Endothelial cell of umbilical vein (primary cell): ENCODE results near the gene ATXN2L. TPM values are rescaled to one million over a fixed set of nuclear protein-coding genes. Genes with fewer than 3 reads are reported as not detected.
"Not testable (repeated sequence)": the region's sequence is repeated elsewhere in the genome, so short reads cannot be mapped to it uniquely, and the experiment has no call there.

Experiments used
- BruUV-seq: library from RNA; stranded (reverse); fragments of 400-500 nt; replicated peaks from 2 replicates; lab custom pipeline; 2021; lab: Mats Ljungman, UMichigan
- CTCF ChIA-PET: fragments of 300-600, 350-600 bp; sonication (Branson Sonifier 250); formaldehyde crosslinking; loops from one replicate; lab custom pipeline; 2021; ENCODE audit warnings: antibody characterized with exemption, inconsistent platforms; lab: Charles Lee
- POLR2A ChIA-PET: fragments of 300-600, 350-600 bp; sonication (Branson Sonifier 250); formaldehyde crosslinking; loops from one replicate; lab custom pipeline; 2021; ENCODE audit warnings: antibody characterized with exemption, inconsistent platforms; lab: Charles Lee
- DNase-seq: peaks from one replicate; pipeline ENCODE4 v3.0.0-alpha.2; 2011; ENCODE audit warnings: low read depth, low spot score
- FAIRE-seq: peaks from 2 replicates; lab custom pipeline; 2011; peaks lifted over from hg19 to GRCh38; lab: Jason Lieb, UNC
- H2AFZ ChIP-seq: 2 replicates; pipeline ENCODE4 v1.6.0; 2012; ENCODE audit warnings: low read depth, low read length, control low read depth, inconsistent platforms
- H3K27ac ChIP-seq: 2 replicates; pipeline ENCODE4 v1.5.1; 2011; ENCODE audit warnings: low read depth, mild to moderate bottlenecking, control low read depth, low read length, moderate library complexity; ENCODE audit not compliant: insufficient read depth
- H3K27me3 ChIP-seq, 2 experiments: 2 replicates each; pipeline versions ENCODE4 v1.6.0 to v1.6.1; 2011; ENCODE audit warnings: low read length in 2 of 2, mixed read lengths in 1 of 2; ENCODE audit not compliant: control insufficient read depth in 2 of 2, insufficient read depth in 2 of 2
- H3K36me3 ChIP-seq, 2 experiments: 2 replicates in 1 of 2; 3 replicates in 1 of 2; pipeline ENCODE4 v1.5.1; 2011; ENCODE audit warnings: low read length in 2 of 2, mild to moderate bottlenecking in 1 of 2, moderate library complexity in 1 of 2; ENCODE audit not compliant: control insufficient read depth in 2 of 2, insufficient read depth in 2 of 2; ENCODE audit errors: extremely low read depth in 1 of 2
- H3K4me1 ChIP-seq: 3 replicates; pipeline ENCODE4 v1.5.1; 2011; ENCODE audit warnings: mild to moderate bottlenecking, low read length; ENCODE audit not compliant: control insufficient read depth, insufficient read depth; ENCODE audit errors: extremely low read depth
- H3K4me2 ChIP-seq: 2 replicates; pipeline ENCODE4 v1.6.1; 2011; ENCODE audit warnings: low read length, control low read depth, mixed read lengths; ENCODE audit not compliant: insufficient read depth
- H3K4me3 ChIP-seq, 3 experiments: fragments of 200-600 bp in 1 of 3; sonication (generic), shearing (Covaris generic) in 1 of 3; replicated peaks in 1 of 3; 2 replicates each; pipeline ENCODE4 v1.5.1; 2011 to 2016; ENCODE audit warnings: control low read depth in 3 of 3, low read length in 3 of 3, mild to moderate bottlenecking in 2 of 3, inconsistent platforms in 1 of 3, low read depth in 1 of 3, moderate library complexity in 1 of 3; ENCODE audit not compliant: insufficient read depth in 1 of 3
- H3K79me2 ChIP-seq: 2 replicates; pipeline ENCODE4 v1.6.0; 2012; ENCODE audit warnings: low read length, inconsistent platforms; ENCODE audit not compliant: control insufficient read depth, insufficient read depth
- H3K9ac ChIP-seq: replicated peaks from 2 replicates; pipeline ENCODE3; 2011; ENCODE audit warnings: low read length, control low read depth; ENCODE audit not compliant: insufficient read depth; ENCODE audit errors: extremely low read depth
- H3K9me1 ChIP-seq: replicated peaks from 3 replicates; pipeline ENCODE4 v1.6.0; 2011; ENCODE audit warnings: mild to moderate bottlenecking, low read length; ENCODE audit not compliant: control insufficient read depth, insufficient read depth; ENCODE audit errors: extremely low read depth
- H3K9me3 ChIP-seq: replicated peaks from 2 replicates; pipeline ENCODE4 v1.5.1; 2012; ENCODE audit warnings: low read length, inconsistent platforms; ENCODE audit not compliant: control insufficient read depth, insufficient read depth
- H4K20me1 ChIP-seq: replicated peaks from 2 replicates; pipeline ENCODE3; 2011; ENCODE audit warnings: mild to moderate bottlenecking, low read length; ENCODE audit not compliant: control insufficient read depth, insufficient read depth; ENCODE audit errors: extremely low read depth
- CTCF ChIP-seq, 2 donors: IDR thresholded peaks; 1 replicate in 1 of 2; 2 replicates in 1 of 2; pipeline ENCODE4 v1.5.1; 2011; ENCODE audit warnings: low read length in 2 of 2, mild to moderate bottlenecking in 2 of 2, moderate library complexity in 2 of 2, control low read depth in 1 of 2, inconsistent platforms in 1 of 2, low read depth in 1 of 2; ENCODE audit not compliant: insufficient read depth in 1 of 2; ENCODE audit errors: extremely low read depth in 1 of 2
- EZH2 ChIP-seq: IDR thresholded peaks from 2 replicates; pipeline ENCODE4 v1.6.1; 2012; ENCODE audit warnings: borderline replicate concordance, low read depth, mild to moderate bottlenecking, moderate library complexity, low read length, inconsistent platforms; ENCODE audit not compliant: severe bottlenecking
- FOS ChIP-seq: IDR thresholded peaks from 2 replicates; pipeline ENCODE4 v1.6.1; 2011; ENCODE audit warnings: mild to moderate bottlenecking, low read length, moderate library complexity, borderline replicate concordance; ENCODE audit not compliant: insufficient read depth
- JUN ChIP-seq: IDR thresholded peaks from 2 replicates; pipeline ENCODE4 v1.6.1; 2011; ENCODE audit warnings: borderline replicate concordance, low read depth; ENCODE audit not compliant: insufficient read length, insufficient read depth
- MYC ChIP-seq: IDR thresholded peaks from one replicate; pipeline ENCODE4 v1.6.1; 2011; ENCODE audit warnings: mild to moderate bottlenecking, low read depth, low read length
- POLR2A ChIP-seq: IDR thresholded peaks from 2 replicates; pipeline ENCODE4 v1.6.1; 2012; ENCODE audit warnings: low read depth, mild to moderate bottlenecking, control low read depth, low read length
- POLR2AphosphoS5 ChIP-seq: IDR thresholded peaks from 2 replicates; pipeline ENCODE4 v1.6.1; 2012; ENCODE audit warnings: low read depth, mild to moderate bottlenecking, control low read depth, low read length, moderate library complexity; ENCODE audit not compliant: insufficient read depth
- dilution Hi-C: fragments of 300-500 bp; cut with MboI; formaldehyde crosslinking; loops from one replicate; pipeline ENCODE4 v1.15.0; 2019; ENCODE audit warnings: low sequenced_read_pairs; ENCODE audit not compliant: extremely low pct_ligation_motif_present
- intact Hi-C: fragments of 100-400 bp; cut with micrococcal nuclease; formaldehyde crosslinking; loops from one replicate; pipeline ENCODE4 v1.10.0; 2022
- polyA plus RNA-seq, 4 experiments: library from polyadenylated mRNA; depleted of rRNA in 3 of 4; stranded (reverse) in 3 of 4; unstranded in 1 of 4; fragments of >200 nt; gene quantifications; 2 replicates each; pipeline versions ENCODE4 v1.2.1 to v1.2.3, GENCODE V29; 2011 to 2012; ENCODE audit warnings: missing spikeins in 1 of 4
- total RNA-seq: library from RNA; stranded (reverse); gene quantifications from 2 replicates; pipeline ENCODE4 v1.2.3, GENCODE V29; 2021
- TF ChIP-seq, protein P1 (sequence below): IDR thresholded peaks from 2 replicates; pipeline ENCODE4 v1.6.1; 2011; ENCODE audit not compliant: insufficient read depth, insufficient read length

ATXN2L gene
- total and polyA plus RNA-seq, 2 donors (not counting 3 experiments of a cell fraction or from before 2014, with no cell fraction given): 59.0 to 208 TPM

GRCh38 chr16:28867241-28867640 is 44.4 kb downstream of the ATXN2L start:
- intact Hi-C loops: no loop called here
- BruUV-seq: no TSS peak
- FAIRE-seq (no peak), DNase-seq (no peak)
- no peaks in the 10 kb centered on the region for H3K9me3 ChIP-seq
- no peak overlapping the region for H2AFZ ChIP-seq
- H3K9ac ChIP-seq: no peak overlapping the region
- ChIA-PET CTCF (interaction anchor here (1.1 kb wide), 1 partner anchor 21 kb away, joined by 3 read pairs; the partner anchor contains the start of gene TUFM), POLR2A (interaction anchor here (0.6 kb wide), 1 partner anchor 44 kb away, joined by 3 read pairs; the partner anchor contains the start of gene ATXN2L)
- TF ChIP-seq JUN (no peak), CTCF (IDR thresholded peaks at IDR 0.05; ENCODE audit: extremely low read depth in 1 of 2, insufficient read depth in 1 of 2, low read depth in 1 of 2, low read length in 2 of 2) (no peak), EZH2 (no peak), FOS (no peak), POLR2AphosphoS5 (no peak), POLR2A (no peak), MYC (no peak)
- TF ChIP-seq, protein P1, sequence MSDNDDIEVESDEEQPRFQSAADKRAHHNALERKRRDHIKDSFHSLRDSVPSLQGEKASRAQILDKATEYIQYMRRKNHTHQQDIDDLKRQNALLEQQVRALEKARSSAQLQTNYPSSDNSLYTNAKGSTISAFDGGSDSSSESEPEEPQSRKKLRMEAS: no peak
- dilution Hi-C loops: no loop called here
- no peaks in the 10 kb centered on the region for H3K27me3 ChIP-seq
- H3K4me1 ChIP-seq: peaks cover 8% of the 10 kb centered on the region
- no peak overlapping the region for H3K4me2 ChIP-seq
- peaks cover 28% of the 10 kb centered on the region for H3K79me2 ChIP-seq
- no peak overlapping the region for H3K27ac ChIP-seq
- peaks cover 5 to 40% of the 10 kb centered on the region in 2 experiments for H3K36me3 ChIP-seq
- H3K4me3 ChIP-seq: no peak overlapping the region
- H3K9me1 ChIP-seq: no peaks in the 10 kb centered on the region
- no peaks in the 10 kb centered on the region for H4K20me1 ChIP-seq

- dilution Hi-C loops: not testable (repeated sequence)
These were observed 44.8 kb downstream of the ATXN2L start for GRCh38 chr16:28867646-28868045.

More at GRCh38 chr16:28867646-28868045, 44.8 kb downstream of the ATXN2L start:
- H3K4me1 ChIP-seq, H3K9me1 ChIP-seq, intact Hi-C loops, H3K9ac ChIP-seq, H3K9me3 ChIP-seq, H3K27ac ChIP-seq, BruUV-seq, FAIRE-seq, H2AFZ ChIP-seq, H4K20me1 ChIP-seq, H3K4me2 ChIP-seq, DNase-seq, H3K4me3 ChIP-seq, H3K27me3 ChIP-seq: not testable (repeated sequence)
- Histone ChIP-seq H3K36me3 (peaks cover 8 to 44% of the 10 kb centered on the region in 2 experiments), H3K79me2 (peaks cover 28% of the 10 kb centered on the region)
- POLR2A ChIA-PET: interaction anchor here (0.6 kb wide), 1 partner anchor 45 kb away, joined by 3 read pairs; the partner anchor contains the start of gene ATXN2L
- CTCF ChIA-PET: interaction anchor here (1.1 kb wide), 1 partner anchor 21 kb away, joined by 3 read pairs; the partner anchor contains the start of gene TUFM
